ENCODE data around the gene DROSHA. TPM values are rescaled to one million over a fixed set of nuclear protein-coding genes. Genes with fewer than 3 reads are reported as not detected.

Gene DROSHA
- total and polyA plus RNA-seq, 2 of the 8 experiments (the other 6 are each of a cell fraction or from before 2014, with no cell fraction given), result 65.9 to 122 TPM

DNA sequence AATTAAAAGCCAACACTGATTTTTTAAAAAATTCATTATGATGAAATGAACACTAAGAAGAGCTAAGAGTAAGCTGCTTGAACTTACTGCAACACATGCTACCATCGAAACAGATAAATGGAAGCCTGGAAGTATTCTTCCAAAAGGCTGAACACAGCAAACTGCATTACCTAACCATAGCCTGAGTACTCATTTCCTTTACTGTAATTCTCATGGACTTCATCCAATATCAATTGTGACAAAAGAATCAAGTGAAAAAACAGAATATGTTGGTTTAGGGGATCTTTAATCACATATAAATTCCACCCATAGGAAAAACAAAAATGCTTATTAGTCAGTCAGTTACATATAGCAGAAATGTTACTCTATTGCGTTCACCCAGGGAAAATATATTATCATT, 68.5 kb downstream of the DROSHA start (continued):
- TF ChIP-seq, protein P1, sequence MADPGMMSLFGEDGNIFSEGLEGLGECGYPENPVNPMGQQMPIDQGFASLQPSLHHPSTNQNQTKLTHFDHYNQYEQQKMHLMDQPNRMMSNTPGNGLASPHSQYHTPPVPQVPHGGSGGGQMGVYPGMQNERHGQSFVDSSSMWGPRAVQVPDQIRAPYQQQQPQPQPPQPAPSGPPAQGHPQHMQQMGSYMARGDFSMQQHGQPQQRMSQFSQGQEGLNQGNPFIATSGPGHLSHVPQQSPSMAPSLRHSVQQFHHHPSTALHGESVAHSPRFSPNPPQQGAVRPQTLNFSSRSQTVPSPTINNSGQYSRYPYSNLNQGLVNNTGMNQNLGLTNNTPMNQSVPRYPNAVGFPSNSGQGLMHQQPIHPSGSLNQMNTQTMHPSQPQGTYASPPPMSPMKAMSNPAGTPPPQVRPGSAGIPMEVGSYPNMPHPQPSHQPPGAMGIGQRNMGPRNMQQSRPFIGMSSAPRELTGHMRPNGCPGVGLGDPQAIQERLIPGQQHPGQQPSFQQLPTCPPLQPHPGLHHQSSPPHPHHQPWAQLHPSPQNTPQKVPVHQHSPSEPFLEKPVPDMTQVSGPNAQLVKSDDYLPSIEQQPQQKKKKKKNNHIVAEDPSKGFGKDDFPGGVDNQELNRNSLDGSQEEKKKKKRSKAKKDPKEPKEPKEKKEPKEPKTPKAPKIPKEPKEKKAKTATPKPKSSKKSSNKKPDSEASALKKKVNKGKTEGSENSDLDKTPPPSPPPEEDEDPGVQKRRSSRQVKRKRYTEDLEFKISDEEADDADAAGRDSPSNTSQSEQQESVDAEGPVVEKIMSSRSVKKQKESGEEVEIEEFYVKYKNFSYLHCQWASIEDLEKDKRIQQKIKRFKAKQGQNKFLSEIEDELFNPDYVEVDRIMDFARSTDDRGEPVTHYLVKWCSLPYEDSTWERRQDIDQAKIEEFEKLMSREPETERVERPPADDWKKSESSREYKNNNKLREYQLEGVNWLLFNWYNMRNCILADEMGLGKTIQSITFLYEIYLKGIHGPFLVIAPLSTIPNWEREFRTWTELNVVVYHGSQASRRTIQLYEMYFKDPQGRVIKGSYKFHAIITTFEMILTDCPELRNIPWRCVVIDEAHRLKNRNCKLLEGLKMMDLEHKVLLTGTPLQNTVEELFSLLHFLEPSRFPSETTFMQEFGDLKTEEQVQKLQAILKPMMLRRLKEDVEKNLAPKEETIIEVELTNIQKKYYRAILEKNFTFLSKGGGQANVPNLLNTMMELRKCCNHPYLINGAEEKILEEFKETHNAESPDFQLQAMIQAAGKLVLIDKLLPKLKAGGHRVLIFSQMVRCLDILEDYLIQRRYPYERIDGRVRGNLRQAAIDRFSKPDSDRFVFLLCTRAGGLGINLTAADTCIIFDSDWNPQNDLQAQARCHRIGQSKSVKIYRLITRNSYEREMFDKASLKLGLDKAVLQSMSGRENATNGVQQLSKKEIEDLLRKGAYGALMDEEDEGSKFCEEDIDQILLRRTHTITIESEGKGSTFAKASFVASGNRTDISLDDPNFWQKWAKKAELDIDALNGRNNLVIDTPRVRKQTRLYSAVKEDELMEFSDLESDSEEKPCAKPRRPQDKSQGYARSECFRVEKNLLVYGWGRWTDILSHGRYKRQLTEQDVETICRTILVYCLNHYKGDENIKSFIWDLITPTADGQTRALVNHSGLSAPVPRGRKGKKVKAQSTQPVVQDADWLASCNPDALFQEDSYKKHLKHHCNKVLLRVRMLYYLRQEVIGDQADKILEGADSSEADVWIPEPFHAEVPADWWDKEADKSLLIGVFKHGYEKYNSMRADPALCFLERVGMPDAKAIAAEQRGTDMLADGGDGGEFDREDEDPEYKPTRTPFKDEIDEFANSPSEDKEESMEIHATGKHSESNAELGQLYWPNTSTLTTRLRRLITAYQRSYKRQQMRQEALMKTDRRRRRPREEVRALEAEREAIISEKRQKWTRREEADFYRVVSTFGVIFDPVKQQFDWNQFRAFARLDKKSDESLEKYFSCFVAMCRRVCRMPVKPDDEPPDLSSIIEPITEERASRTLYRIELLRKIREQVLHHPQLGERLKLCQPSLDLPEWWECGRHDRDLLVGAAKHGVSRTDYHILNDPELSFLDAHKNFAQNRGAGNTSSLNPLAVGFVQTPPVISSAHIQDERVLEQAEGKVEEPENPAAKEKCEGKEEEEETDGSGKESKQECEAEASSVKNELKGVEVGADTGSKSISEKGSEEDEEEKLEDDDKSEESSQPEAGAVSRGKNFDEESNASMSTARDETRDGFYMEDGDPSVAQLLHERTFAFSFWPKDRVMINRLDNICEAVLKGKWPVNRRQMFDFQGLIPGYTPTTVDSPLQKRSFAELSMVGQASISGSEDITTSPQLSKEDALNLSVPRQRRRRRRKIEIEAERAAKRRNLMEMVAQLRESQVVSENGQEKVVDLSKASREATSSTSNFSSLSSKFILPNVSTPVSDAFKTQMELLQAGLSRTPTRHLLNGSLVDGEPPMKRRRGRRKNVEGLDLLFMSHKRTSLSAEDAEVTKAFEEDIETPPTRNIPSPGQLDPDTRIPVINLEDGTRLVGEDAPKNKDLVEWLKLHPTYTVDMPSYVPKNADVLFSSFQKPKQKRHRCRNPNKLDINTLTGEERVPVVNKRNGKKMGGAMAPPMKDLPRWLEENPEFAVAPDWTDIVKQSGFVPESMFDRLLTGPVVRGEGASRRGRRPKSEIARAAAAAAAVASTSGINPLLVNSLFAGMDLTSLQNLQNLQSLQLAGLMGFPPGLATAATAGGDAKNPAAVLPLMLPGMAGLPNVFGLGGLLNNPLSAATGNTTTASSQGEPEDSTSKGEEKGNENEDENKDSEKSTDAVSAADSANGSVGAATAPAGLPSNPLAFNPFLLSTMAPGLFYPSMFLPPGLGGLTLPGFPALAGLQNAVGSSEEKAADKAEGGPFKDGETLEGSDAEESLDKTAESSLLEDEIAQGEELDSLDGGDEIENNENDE (IDR thresholded peaks at IDR 0.05; ENCODE audit: insufficient replicate concordance, low read length), result no peak
- no peak for TF ChIP-seq KDM5A (IDR thresholded peaks at IDR 0.05; ENCODE audit: low read length)
- no peak for TF ChIP-seq TBP (IDR thresholded peaks at IDR 0.05; ENCODE audit: low read depth, low read length)
- no peak for TF ChIP-seq ASH2L (IDR thresholded peaks at IDR 0.05; ENCODE audit: low read length)

All from H1 (cell line).